MM.1S (cell line): Measurements from ENCODE around the gene C20orf96.

Source experiments
- DNase-seq: peaks from one replicate; pipeline ENCODE4 v3.0.0-alpha.2; 2015
- H2AFZ ChIP-seq: fragments of 300-600 bp; sonication (generic); 2 replicates; pipeline ENCODE4 v1.6.0; 2016; ENCODE audit warnings: antibody characterized with exemption, low read length
- H3F3A ChIP-seq: fragments of 300-600 bp; sonication (generic); 2 replicates; pipeline ENCODE4 v1.6.1; 2016; ENCODE audit warnings: mild to moderate bottlenecking, antibody characterized with exemption, low read length, moderate library complexity, mixed read lengths; ENCODE audit not compliant: insufficient read depth
- H3K27ac ChIP-seq: fragments of 300-600 bp; sonication (generic); 2 replicates; pipeline ENCODE4 v1.5.1; 2016; ENCODE audit warnings: mild to moderate bottlenecking, low read length
- H3K27me3 ChIP-seq: fragments of 300-600 bp; sonication (generic); replicated peaks from 2 replicates; pipeline ENCODE4 v1.6.0; 2016; ENCODE audit warnings: low read length; ENCODE audit not compliant: insufficient read depth
- H3K36me3 ChIP-seq: fragments of 300-600 bp; sonication (generic); replicated peaks from 2 replicates; pipeline ENCODE4 v1.6.1; 2016; ENCODE audit warnings: mild to moderate bottlenecking, low read length, mixed read lengths; ENCODE audit not compliant: insufficient read depth
- H3K4me1 ChIP-seq: fragments of 300-600 bp; sonication (generic); 2 replicates; pipeline ENCODE4 v1.6.1; 2016; ENCODE audit warnings: low read length, mixed read lengths
- H3K4me2 ChIP-seq: fragments of 300-600 bp; sonication (generic); 2 replicates; pipeline ENCODE4 v1.6.0; 2016; ENCODE audit warnings: low read depth, low read length
- H3K4me3 ChIP-seq: fragments of 300-600 bp; sonication (generic); 2 replicates; pipeline ENCODE4 v1.5.1; 2016; ENCODE audit warnings: low read length, mixed read lengths
- H3K79me2 ChIP-seq: fragments of 300-600 bp; sonication (generic); 2 replicates; pipeline ENCODE4 v1.6.1; 2016; ENCODE audit warnings: mixed run types, low read length, mixed read lengths
- H3K9ac ChIP-seq: fragments of 300-600 bp; sonication (generic); 2 replicates; pipeline ENCODE4 v1.6.1; 2016; ENCODE audit warnings: low read length, mixed read lengths
- H3K9me2 ChIP-seq: fragments of 300-600 bp; sonication (generic); replicated peaks from 2 replicates; pipeline ENCODE4 v1.6.1; 2016; ENCODE audit warnings: mild to moderate bottlenecking, low read length, mixed read lengths; ENCODE audit not compliant: insufficient read depth
- H3K9me3 ChIP-seq: fragments of 300-600 bp; sonication (generic); replicated peaks from 2 replicates; pipeline ENCODE4 v1.6.1; 2016; ENCODE audit warnings: mild to moderate bottlenecking, low read length, mixed read lengths; ENCODE audit not compliant: insufficient read depth
- H4K20me1 ChIP-seq: fragments of 300-600 bp; sonication (generic); 2 replicates; pipeline ENCODE4 v1.6.1; 2016; ENCODE audit warnings: mild to moderate bottlenecking, low read length, moderate library complexity, mixed read lengths; ENCODE audit not compliant: insufficient read depth
- EZH2 ChIP-seq: fragments of 300-600 bp; sonication (generic); optimal IDR thresholded peaks from 2 replicates; pipeline ENCODE3; 2017; ENCODE audit warnings: low read depth, mild to moderate bottlenecking, antibody characterized with exemption, low read length, mixed read lengths
- EZH2phosphoT487 ChIP-seq: fragments of 300-600 bp; sonication (generic); IDR thresholded peaks from 2 replicates; pipeline ENCODE4 v1.6.1; 2018; ENCODE audit warnings: antibody characterized with exemption, low read length
- TF ChIP-seq, protein P1 (sequence below): fragments of 300-600 bp; sonication (generic); IDR thresholded peaks from 2 replicates; pipeline ENCODE4 v1.5.1; 2016; ENCODE audit warnings: antibody characterized with exemption, low read length, mixed read lengths

C20orf96 gene

DNA sequence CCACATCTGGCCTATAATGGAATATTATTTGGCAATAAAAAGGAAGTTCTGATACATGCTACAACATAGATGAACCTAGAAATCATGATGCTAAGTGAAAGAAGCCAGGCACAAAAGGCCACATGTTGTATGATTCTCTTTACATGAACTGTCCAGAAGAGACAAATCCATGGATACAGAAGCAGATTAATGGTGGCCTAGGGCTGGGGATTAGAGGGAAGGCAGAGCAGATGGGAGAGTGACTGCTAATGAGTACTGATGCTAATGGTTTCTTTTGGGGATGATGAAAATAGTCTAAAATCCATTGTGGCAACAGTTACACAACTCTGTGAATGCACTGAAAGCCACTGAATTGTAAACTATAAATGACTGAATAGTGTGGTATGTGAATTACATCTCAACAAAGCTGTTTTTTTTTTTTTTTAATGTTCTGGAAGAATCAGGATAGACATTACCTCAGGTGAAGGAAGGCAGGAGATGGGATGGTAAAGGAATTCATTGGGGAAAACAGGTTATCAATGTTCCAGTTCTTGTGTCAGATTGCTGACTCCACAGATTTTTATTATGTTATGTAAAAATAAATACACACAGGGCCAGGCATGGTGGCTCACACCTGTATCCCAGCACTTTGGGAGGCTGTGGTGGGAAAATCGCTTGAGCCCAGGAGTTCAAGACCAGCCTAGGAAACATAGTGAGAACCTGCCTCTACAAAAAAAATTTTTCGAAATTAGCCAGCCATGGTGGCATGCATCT lies 25.9 kb upstream of the C20orf96 start:
- DNase-seq, result no peak
- no peak overlapping the region for H3K9ac ChIP-seq
- H3K9me2 ChIP-seq, result no peaks in the 10 kb centered on the region
- H3K27me3 ChIP-seq, result no peaks in the 10 kb centered on the region
- no peaks in the 10 kb centered on the region for H3K36me3 ChIP-seq
- no peaks in the 10 kb centered on the region for H3F3A ChIP-seq
- no peak for TF ChIP-seq EZH2
- TF ChIP-seq, protein P1, sequence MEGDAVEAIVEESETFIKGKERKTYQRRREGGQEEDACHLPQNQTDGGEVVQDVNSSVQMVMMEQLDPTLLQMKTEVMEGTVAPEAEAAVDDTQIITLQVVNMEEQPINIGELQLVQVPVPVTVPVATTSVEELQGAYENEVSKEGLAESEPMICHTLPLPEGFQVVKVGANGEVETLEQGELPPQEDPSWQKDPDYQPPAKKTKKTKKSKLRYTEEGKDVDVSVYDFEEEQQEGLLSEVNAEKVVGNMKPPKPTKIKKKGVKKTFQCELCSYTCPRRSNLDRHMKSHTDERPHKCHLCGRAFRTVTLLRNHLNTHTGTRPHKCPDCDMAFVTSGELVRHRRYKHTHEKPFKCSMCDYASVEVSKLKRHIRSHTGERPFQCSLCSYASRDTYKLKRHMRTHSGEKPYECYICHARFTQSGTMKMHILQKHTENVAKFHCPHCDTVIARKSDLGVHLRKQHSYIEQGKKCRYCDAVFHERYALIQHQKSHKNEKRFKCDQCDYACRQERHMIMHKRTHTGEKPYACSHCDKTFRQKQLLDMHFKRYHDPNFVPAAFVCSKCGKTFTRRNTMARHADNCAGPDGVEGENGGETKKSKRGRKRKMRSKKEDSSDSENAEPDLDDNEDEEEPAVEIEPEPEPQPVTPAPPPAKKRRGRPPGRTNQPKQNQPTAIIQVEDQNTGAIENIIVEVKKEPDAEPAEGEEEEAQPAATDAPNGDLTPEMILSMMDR, result no peak
- no peak for TF ChIP-seq EZH2phosphoT487
- no peak overlapping the region for H3K4me3 ChIP-seq
- H3K4me2 ChIP-seq, result no peak overlapping the region
- H3K4me1 ChIP-seq, result no peaks in the 10 kb centered on the region
- H2AFZ ChIP-seq, result no peak overlapping the region
- no peak overlapping the region for H3K27ac ChIP-seq
- no peaks in the 10 kb centered on the region for H4K20me1 ChIP-seq
- H3K9me3 ChIP-seq, result no peaks in the 10 kb centered on the region
- no peaks in the 10 kb centered on the region for H3K79me2 ChIP-seq

DNA sequence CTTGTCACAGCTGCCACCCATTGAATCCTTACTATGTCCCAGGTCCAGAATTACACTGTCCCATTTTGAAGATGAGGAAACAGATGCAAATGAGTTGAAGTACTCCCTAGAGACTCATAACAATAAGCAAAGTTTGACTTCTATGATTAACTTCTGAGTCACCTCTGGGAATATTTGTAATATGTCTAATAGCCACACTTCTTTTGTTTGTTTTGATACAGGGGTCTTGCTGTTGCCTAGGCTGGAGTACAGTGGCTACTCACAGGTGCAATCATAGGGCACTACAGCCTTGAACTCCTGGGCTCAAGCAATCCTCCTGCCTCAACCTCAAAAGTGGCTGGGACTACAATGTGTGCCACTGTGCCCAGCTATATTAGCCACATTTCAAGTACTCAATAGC lies 23.4 kb upstream of the C20orf96 start:
- H4K20me1 ChIP-seq, result no peaks in the 10 kb centered on the region
- DNase-seq, result no peak

GRCh38 chr20:313402-313801 lies 22.9 kb upstream of the C20orf96 start:
- TF ChIP-seq EZH2phosphoT487, result no peak
- no peak for TF ChIP-seq EZH2
- TF ChIP-seq, protein P1, result no peak
- Histone ChIP-seq H3K4me1 (peaks cover 3% of the 10 kb centered on the region; the same call in 1 of the 2 replicates), H3K9me3 (no peaks in the 10 kb centered on the region), H3K9me2 (no peaks in the 10 kb centered on the region), H3K4me2 (no peak overlapping the region), H2AFZ (no peak overlapping the region), H4K20me1 (no peaks in the 10 kb centered on the region), H3K79me2 (no peaks in the 10 kb centered on the region), H3K4me3 (no peak overlapping the region), H3F3A (0 out of 2 replicates have a peak, but pooled peaks cover 5% of the 10 kb centered on the region), H3K9ac (no peak overlapping the region), H3K36me3 (no peaks in the 10 kb centered on the region), H3K27ac (no peak overlapping the region), H3K27me3 (no peaks in the 10 kb centered on the region)
- DNase-seq, result no peak

More for the DNA sequence above, 23.4 kb upstream of the C20orf96 start:
- Histone ChIP-seq H3K9me3 (no peaks in the 10 kb centered on the region), H3K4me1 (peaks cover 3% of the 10 kb centered on the region; the same call in 1 of the 2 replicates), H3K4me2 (no peak overlapping the region), H3F3A (0 out of 2 replicates have a peak, but pooled peaks cover 5% of the 10 kb centered on the region), H3K36me3 (no peaks in the 10 kb centered on the region), H3K27ac (no peak overlapping the region), H3K79me2 (no peaks in the 10 kb centered on the region), H3K9ac (no peak overlapping the region), H3K9me2 (no peaks in the 10 kb centered on the region), H3K4me3 (no peak overlapping the region), H2AFZ (no peak overlapping the region), H3K27me3 (no peaks in the 10 kb centered on the region)
- TF ChIP-seq EZH2 (no peak), EZH2phosphoT487 (no peak)
- TF ChIP-seq, protein P1, result no peak
